Stimulated activated memory B cell treated with anti-CD40 and anti-IgM and Interleukin-4, amounts not matched to agents 10 μg/mL and 1 μg/mL and 100 μg/mL, for 72 hours (primary cell): ENCODE results near the gene HOMER3.
A peak's percentile ranks its signal among the peaks of the same experiment; 100 is the strongest.
"Not testable (repeated sequence)": the region's sequence is repeated elsewhere in the genome, so short reads cannot be mapped to it uniquely, and the experiment has no call there.

ENCODE experiments used
- ATAC-seq: fragments of 150-1000 bp; cut with Tn5 transposase; 2 replicates; pipeline ENCODE4 v1.10.0; 2021
- H3K27ac Mint-ChIP-seq: one replicate; pipeline ENCODE4 v1.8.0; 2022; ENCODE audit warnings: mild to moderate bottlenecking, mixed read lengths
- H3K27me3 Mint-ChIP-seq: one replicate; pipeline ENCODE4 v1.8.0; 2022; ENCODE audit warnings: mixed read lengths
- H3K36me3 Mint-ChIP-seq: one replicate; pipeline ENCODE4 v1.8.0; 2022; ENCODE audit warnings: mixed read lengths
- H3K4me1 Mint-ChIP-seq: one replicate; pipeline ENCODE4 v1.8.0; 2022; ENCODE audit warnings: mixed read lengths
- H3K4me3 Mint-ChIP-seq: one replicate; pipeline ENCODE4 v1.8.0; 2022; ENCODE audit warnings: mild to moderate bottlenecking, moderate library complexity, mixed read lengths
- H3K9me3 Mint-ChIP-seq: one replicate; pipeline ENCODE4 v1.8.0; 2022; ENCODE audit warnings: mixed read lengths

Gene HOMER3

DNA sequence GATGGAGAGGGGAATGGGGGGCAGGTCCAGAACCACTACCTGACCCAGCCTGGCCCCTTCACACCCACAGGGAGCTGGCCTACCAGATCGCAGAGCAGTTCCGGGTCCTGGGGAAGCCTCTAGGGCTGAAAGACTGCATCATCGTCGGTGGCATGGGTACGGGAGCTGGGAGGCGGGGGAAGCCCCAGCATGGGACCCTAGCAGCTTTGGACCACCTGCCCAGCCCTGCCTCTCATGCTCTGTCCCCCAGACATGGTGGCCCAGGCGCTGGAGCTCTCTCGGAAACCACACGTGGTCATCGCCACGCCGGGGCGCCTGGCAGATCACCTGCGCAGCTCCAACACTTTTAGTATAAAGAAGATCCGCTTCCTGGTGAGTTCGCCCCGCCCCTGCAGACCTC, 19.4 kb downstream of the HOMER3 start:
- Mint-ChIP-seq H3K4me1 (peaks cover 37% of the 10 kb centered on the region), H3K36me3 (peaks cover 55% of the 10 kb centered on the region), H3K4me3 (peak overlapping the region; percentile 43), H3K27me3 (no peaks in the 10 kb centered on the region), H3K27ac (peak overlapping the region; percentile 37), H3K9me3 (no peaks in the 10 kb centered on the region)
- no peak for ATAC-seq

DNA sequence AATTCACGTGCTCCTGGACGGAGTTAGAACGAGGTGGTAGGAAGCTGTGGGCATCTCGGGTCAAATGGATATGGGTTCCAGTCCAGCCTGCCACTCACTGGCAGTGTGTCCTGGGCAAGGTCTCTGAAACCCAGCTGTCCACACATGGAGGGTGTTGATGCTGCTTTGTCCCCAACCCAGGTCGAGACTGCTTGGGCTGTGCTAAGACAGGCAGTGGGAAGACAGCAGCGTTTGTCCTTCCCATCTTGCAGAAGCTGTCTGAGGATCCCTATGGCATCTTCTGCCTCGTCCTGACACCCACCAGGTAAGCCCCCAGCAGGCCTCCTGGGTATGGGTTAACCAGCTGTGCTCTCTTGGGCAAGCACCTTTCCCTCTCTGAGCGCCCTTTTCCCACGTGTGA, 20.6 kb downstream of the HOMER3 start:
- Mint-ChIP-seq H3K9me3 (no peaks in the 10 kb centered on the region), H3K4me1 (peaks cover 43% of the 10 kb centered on the region), H3K27me3 (no peaks in the 10 kb centered on the region), H3K36me3 (peaks cover 48% of the 10 kb centered on the region), H3K4me3 (peak overlapping the region; percentile 65), H3K27ac (peak overlapping the region; percentile 75)
- no peak for ATAC-seq

DNA sequence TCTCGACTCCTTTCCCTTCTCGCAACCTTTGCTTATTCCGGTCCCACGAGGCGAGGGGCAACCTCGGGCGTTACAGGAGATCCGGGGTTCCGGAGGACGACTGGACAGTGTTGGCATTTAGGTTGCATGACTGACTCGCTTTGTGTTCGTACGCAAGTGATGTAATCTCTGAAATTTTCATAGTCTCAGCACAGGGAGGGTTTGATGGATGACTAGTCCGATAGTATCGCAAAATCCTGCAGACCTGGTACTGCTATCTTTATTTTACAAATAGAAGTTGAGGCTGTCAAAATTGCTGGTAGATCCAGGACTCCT, 21.2 kb downstream of the HOMER3 start:
- ATAC-seq = no peak
- H3K9me3 Mint-ChIP-seq = no peaks in the 10 kb centered on the region
- H3K27me3 Mint-ChIP-seq = no peaks in the 10 kb centered on the region
- H3K4me1 Mint-ChIP-seq = peaks cover 48% of the 10 kb centered on the region
- H3K4me3 Mint-ChIP-seq = peak overlapping the region; percentile 65
- peak overlapping the region; percentile 75 for H3K27ac Mint-ChIP-seq
- peaks cover 50% of the 10 kb centered on the region for H3K36me3 Mint-ChIP-seq

DNA sequence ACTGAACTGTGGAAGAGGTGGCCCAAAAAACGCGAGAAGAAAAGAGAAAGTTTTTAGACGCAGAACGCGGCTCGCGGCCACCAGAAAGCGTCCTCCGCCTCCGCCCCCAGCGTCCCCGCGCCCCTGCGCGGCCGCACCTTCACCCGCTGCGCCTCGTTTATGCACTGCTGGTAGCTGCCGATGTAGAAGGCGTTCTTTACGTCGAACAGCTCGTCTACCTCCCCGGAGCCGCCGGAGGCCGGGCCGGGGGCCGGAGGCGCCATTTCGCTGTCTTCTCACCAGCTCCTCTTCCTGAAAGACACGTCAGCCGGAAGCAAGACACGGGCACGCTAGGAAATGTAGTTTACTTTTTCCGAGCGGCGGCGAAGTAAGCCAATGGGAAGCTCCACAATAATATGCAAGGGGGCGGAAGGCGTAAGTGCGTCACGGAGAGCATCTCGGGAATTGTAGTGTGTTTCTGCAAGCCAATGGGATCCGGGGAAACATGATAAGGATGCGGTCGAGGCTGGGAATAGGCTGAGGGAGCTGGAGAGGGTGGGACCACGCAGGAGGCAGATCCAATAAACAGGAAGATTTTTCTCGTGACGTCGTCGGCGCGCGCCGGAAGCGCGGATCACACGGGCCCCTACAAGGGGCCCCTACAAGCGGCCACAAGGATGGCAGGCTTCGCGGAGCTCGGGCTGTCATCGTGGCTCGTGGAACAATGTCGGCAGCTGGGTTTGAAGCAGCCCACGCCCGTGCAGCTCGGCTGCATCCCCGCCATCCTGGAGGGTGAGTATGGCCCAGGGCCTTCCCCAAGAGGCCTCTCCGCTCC, 21.7 kb downstream of the HOMER3 start, which contains the start of the genes COPE and DDX49:
Gene COPE, minus strand, starts transcription at position 302 of the 814 bp plus-strand sequence. Its CDS starts 39 bp downstream, at position 263.
Gene DDX49, plus strand, starts transcription at position 630 of the 814 bp plus-strand sequence. Its CDS starts 27 bp downstream, at position 657.
- ATAC-seq = peak; percentile 98
- Mint-ChIP-seq H3K27me3 (no peaks in the 10 kb centered on the region), H3K9me3 (no peaks in the 10 kb centered on the region), H3K4me3 (peak within 1 kb of the TSS; percentile 65), H3K36me3 (peaks cover 45% of the 10 kb centered on the region), H3K27ac (peak within 1 kb of the TSS; percentile 75), H3K4me1 (peaks cover 49% of the 10 kb centered on the region)

DNA sequence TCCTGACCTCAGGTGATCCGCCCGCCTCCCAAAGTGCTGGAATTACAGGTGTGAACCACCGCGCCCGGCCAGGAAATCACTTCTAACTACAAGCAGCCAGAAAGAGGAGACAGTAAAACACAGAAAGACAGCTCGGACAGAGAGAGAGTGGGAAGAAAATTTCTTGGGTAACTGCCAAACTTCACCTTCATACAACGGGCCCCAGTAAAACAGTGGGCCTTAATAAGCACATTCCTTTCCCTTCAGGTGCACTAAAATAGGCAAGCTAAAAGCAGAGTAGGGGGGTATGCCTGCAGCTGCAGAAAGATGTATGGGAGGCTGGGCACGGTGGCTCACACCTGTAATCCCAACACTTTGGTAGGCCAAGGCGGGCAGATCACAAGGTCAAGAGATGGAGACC, 23.4 kb downstream of the HOMER3 start:
- peak overlapping the region; percentile 65 for H3K4me3 Mint-ChIP-seq
- ATAC-seq, H3K27ac Mint-ChIP-seq, H3K9me3 Mint-ChIP-seq, H3K27me3 Mint-ChIP-seq: not testable (repeated sequence)
- peaks cover 63% of the 10 kb centered on the region for H3K4me1 Mint-ChIP-seq
- H3K36me3 Mint-ChIP-seq = peaks cover 38% of the 10 kb centered on the region

DNA sequence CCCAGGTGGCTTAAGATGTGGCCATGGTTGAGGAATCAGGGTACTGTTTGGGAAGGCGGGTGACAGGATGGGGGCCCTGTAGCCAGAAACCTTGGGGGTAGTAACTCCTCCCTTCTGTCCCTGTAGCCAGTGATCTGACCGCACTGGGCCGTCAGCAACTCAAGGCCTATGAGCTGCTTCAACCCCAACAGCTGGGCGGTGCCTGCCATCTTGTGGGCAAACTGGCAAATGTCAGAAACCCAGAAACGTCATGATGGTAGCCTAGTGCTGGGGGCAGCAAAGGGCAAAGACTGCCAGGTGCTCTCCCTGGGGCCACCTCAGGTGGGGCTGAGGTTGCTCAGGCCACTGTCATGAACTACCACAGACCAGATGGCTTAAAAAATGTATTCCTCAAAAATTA, 25.4 kb downstream of the HOMER3 start:
- Mint-ChIP-seq H3K36me3 (peaks cover 22% of the 10 kb centered on the region), H3K4me1 (peaks cover 54% of the 10 kb centered on the region), H3K27ac (peak overlapping the region; percentile 30), H3K27me3 (no peaks in the 10 kb centered on the region), H3K4me3 (no peak overlapping the region), H3K9me3 (no peaks in the 10 kb centered on the region)
- ATAC-seq = no peak

DNA sequence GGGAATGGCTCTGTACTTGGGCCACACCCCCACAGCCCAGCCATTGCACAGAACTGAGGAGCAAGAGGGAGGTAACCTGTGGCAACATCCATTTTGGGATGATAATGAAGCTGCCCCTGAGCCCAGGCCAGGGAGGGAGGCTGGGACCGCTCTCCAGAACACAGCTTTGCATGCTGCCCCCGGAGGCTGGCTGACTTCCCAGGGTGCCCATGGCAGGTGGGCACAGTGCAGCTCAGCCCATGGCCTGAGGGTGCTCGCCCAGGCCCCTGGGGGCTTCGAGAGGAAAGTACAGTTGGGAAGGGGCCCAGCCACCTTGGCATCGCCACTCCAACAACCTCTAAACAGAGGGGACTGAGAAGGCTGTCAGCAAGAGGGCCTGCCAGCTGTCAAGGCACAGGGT, 27.6 kb downstream of the HOMER3 start:
- Mint-ChIP-seq H3K36me3 (peaks cover 29% of the 10 kb centered on the region), H3K9me3 (no peaks in the 10 kb centered on the region), H3K27ac (no peak overlapping the region), H3K27me3 (no peaks in the 10 kb centered on the region), H3K4me3 (no peak overlapping the region), H3K4me1 (peaks cover 43% of the 10 kb centered on the region)
- ATAC-seq = no peak

DNA sequence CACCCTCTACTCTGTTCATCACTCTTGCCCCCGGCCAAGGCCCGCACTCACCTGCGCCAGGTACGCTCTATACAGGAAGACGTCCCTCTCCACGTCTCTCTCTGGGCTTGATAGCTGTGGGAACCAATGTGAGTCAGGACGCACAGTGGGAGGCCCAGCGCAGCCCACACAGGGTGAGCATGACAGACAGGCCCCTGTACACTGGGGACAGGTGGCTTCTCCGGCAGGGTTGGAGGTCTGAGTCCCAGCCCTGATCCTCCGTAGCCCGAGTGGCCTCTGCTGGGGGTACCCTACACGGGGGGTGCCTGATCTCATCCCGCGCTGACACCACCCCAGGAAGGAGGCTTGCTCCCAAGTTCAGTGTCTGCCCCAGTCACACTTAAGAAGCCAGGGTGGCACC, 28.1 kb downstream of the HOMER3 start:
- Mint-ChIP-seq H3K4me1 (peaks cover 39% of the 10 kb centered on the region), H3K27me3 (no peaks in the 10 kb centered on the region), H3K9me3 (no peaks in the 10 kb centered on the region), H3K27ac (no peak overlapping the region), H3K4me3 (no peak overlapping the region), H3K36me3 (peaks cover 29% of the 10 kb centered on the region)
- no peak for ATAC-seq

DNA sequence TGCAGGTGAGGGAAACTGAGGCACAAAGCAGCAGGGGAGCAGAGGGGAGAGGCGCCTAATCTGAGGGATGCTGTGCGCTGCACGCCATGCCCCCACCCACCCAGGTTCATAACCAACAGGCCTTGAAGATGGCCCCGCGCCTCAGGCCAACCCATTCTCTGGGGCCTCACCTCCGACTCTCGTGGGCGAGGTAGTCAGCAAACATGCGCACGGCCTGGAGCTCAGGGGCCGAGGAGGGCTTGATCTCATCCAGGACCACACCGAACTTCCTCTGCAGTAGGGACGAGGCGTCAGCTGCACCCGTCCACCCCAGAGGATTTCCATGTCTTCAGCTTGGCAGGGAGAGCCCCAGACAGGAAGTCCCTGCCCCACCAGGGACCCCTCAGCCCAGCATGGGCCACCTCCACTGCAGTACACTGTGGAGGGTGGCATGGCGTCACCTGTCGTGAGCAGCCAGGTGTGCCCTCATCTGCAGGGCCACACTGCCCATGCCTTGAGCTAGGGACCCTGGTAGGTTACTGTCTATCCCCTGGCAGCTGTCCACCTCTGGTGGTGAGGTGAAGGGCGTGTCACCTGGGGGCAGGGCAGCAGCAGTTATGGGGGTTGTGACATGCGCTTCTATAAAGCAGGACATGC, 30.1 kb downstream of the HOMER3 start:
- Mint-ChIP-seq H3K27me3 (no peaks in the 10 kb centered on the region), H3K27ac (no peak overlapping the region), H3K36me3 (peaks cover 29% of the 10 kb centered on the region), H3K4me1 (peaks cover 24% of the 10 kb centered on the region), H3K4me3 (no peak overlapping the region), H3K9me3 (no peaks in the 10 kb centered on the region)
- no peak for ATAC-seq

DNA sequence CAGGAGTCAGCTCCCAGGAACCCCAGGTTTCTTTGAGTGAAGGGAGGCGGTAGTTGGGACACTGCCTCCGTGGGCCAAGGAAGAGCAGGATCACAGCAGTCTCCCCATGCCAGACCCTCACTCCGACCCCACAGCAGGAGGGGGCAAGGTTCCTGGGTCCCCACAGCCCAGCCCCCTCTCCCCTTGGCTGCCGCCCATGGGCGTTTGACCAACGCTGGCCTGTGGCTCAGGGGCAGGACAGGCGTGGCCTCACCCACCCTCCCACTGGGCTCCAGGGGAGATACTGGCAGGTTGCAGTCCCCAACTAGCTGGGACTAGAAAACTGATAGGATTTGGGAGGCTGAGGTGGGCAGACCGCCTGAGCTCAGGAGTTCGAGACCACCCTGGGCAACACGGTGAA, 31.0 kb downstream of the HOMER3 start:
- Mint-ChIP-seq H3K27me3 (no peaks in the 10 kb centered on the region), H3K4me3 (no peak overlapping the region), H3K4me1 (peaks cover 16% of the 10 kb centered on the region), H3K36me3 (peaks cover 33% of the 10 kb centered on the region), H3K27ac (no peak overlapping the region), H3K9me3 (no peaks in the 10 kb centered on the region)
- ATAC-seq = no peak

DNA sequence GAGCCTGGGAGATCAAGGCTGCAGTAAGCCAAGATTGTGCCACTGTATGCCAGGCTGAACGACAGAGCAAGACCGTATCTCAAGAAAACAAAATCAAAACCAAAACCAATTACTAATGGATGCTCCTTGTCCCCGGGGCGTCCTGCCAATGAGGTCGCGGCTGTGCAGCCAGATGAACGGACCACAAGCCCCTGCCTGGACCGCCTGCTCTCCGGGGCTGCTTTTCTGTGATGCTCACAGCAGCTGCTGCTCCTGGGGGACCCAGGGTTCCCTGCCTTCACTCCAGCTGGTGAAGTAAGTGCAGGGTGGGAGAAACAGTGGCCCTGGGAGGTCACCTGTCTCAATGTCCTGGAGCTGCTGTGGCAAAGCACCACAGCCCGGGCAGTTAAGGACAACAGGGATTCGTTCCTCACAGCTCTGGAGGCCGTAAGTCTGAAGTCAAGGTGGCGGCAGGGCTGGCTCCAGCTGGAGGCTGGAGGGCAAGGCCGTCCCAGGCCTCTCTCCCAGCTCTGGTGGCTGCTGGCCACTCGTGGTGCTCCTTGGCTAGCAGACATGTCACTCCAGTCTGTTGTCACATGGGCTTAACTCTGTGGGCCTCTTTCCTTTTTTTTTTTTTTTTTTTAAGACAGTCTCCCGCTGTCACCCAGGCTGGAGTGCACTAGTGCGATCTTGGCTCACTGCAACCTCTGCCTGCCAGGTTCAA, 31.9 kb downstream of the HOMER3 start:
- no peak overlapping the region for H3K4me3 Mint-ChIP-seq
- peaks cover 14% of the 10 kb centered on the region for H3K4me1 Mint-ChIP-seq
- H3K36me3 Mint-ChIP-seq = peaks cover 34% of the 10 kb centered on the region
- no peak for ATAC-seq
- H3K27ac Mint-ChIP-seq = no peak overlapping the region
- H3K9me3 Mint-ChIP-seq = no peaks in the 10 kb centered on the region
- H3K27me3 Mint-ChIP-seq = no peaks in the 10 kb centered on the region

DNA sequence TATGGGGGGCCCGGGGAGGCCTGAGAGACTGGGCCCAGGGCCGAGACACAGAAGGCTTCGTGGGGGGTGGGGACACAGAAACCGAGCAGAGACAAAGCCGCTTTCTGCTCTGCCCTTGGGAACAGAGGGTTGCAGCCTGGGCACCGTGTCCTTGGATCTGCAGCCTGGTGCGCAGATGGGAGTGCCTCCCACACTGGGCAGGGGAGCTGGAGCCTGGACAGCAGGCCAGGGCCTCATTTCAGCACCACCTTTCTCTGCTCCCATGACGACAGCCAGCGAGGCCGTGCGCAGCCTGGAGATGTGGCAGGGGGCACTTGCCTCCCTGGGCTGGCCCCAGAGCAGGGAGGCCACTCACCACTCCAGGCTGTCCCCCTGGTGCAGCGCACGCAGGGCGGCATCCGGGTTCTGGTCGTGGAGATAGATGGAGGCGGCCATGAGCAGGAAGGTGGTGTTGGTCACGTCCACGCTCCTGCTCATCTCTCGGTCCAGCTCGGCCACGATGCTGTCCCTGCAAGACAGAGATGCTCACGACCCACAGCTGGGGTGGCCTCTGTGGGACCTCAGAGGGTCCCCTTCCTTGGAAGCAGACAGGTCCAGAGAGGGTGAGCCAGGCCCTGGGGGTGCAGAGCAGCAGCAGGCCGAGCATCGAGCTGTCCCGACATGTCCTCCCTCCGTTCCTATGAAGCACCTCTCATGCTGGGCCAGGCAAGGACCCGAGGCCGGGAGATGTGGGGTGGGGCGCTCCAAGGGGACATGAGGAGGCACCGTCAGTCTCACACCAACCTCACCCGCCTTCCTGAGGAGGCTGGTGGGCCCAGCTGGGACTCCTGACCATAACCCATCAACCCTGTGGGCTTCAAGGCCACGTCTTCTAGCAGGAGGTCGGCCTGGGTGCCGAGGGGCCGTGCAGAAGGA, 34.2 kb downstream of the HOMER3 start:
- Mint-ChIP-seq H3K9me3 (no peaks in the 10 kb centered on the region), H3K4me1 (no peaks in the 10 kb centered on the region), H3K27ac (no peak overlapping the region), H3K36me3 (peaks cover 42% of the 10 kb centered on the region), H3K4me3 (no peak overlapping the region), H3K27me3 (no peaks in the 10 kb centered on the region)
- no peak for ATAC-seq

DNA sequence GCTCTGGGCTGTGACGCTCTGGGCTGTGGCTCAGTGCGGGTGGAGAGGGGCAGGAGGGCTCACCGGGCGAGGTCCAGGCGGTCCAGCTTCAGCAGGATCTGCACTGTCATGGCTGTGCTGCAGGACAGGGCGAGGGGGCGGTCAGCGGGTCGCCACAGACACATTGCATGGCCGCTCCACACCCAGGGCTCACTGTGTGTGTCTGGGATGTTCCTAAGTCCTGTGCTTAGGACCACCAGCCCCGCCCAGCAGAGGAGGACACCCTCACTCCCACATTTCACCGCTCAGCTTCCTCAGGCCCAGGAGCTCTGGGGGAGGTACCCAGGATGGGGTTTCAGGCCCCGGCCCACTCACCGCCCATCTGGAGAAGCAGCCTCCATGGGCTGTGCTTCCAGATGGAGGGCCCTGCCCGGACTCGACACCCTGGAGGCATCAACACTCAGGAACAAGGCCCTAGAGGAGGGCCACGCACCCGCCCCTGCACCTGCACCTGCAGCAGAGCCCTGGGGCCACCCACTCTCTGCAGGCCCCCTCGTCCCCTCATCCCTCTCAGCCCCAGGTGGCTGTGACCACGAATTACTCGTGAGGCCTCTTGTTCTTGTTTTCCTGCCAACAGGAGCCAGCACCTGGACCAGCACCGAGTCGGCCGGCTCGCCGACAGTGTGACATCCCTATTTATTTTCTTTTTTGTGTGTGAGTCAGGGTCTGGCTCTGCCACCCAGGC, 35.3 kb downstream of the HOMER3 start:
- peaks cover 48% of the 10 kb centered on the region for H3K36me3 Mint-ChIP-seq
- H3K4me3 Mint-ChIP-seq = no peak overlapping the region
- no peak for ATAC-seq
- H3K4me1 Mint-ChIP-seq = no peaks in the 10 kb centered on the region
- H3K27ac Mint-ChIP-seq = no peak overlapping the region
- H3K9me3 Mint-ChIP-seq = no peaks in the 10 kb centered on the region
- no peaks in the 10 kb centered on the region for H3K27me3 Mint-ChIP-seq

DNA sequence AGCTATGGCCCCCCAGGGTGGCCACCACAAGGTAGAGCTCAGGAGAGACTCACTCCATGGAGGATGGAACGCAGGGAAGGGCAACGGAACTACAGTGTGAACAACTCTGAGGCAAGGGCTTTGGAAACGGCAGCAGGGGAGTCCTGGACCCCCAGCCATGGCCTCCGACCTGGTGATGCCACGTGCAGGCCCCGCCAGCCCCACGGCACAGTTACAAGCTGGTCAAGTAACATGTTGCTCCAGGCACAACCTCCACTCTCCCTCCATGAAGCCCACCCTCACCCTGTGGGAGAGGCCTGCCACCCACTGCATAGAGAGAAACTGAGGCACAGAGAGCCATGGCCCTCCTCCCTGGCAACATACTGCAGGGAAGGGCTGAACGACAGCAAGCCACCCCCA, 36.0 kb downstream of the HOMER3 start:
- H3K4me1 Mint-ChIP-seq = no peaks in the 10 kb centered on the region
- peaks cover 54% of the 10 kb centered on the region for H3K36me3 Mint-ChIP-seq
- ATAC-seq = no peak
- no peaks in the 10 kb centered on the region for H3K9me3 Mint-ChIP-seq
- H3K27ac Mint-ChIP-seq = no peak overlapping the region
- no peaks in the 10 kb centered on the region for H3K27me3 Mint-ChIP-seq
- H3K4me3 Mint-ChIP-seq = no peak overlapping the region
